Natural killer cell (primary cell): Measurements from ENCODE around the gene ILKAP. TPM values are rescaled to one million over a fixed set of nuclear protein-coding genes. Genes with fewer than 3 reads are reported as not detected.
A peak's percentile ranks its signal among the peaks of the same experiment; 100 is the strongest.

Source experiments
- ATAC-seq, 3 donors: fragments of 150-1000 bp in 2 of 3; fragments of 200-7000 bp in 1 of 3; cut with Tn5 transposase; 1 replicate in 1 of 3; 2 replicates in 2 of 3; pipeline ENCODE4 v1.10.0; 2021; ENCODE audit warnings: mild to moderate bottlenecking in 2 of 3, moderate library complexity in 2 of 3
- DNase-seq, 2 donors: peaks; one replicate each; pipeline versions ENCODE4 v3.0.0 to v3.0.0-alpha.2; 2013 to 2021; ENCODE audit warnings: mixed read lengths in 1 of 2
- H3K27ac ChIP-seq: one replicate; pipeline ENCODE4 v1.5.1; 2013; ENCODE audit warnings: mild to moderate bottlenecking, low read length
- H3K27me3 ChIP-seq: one replicate; pipeline ENCODE4 v1.6.1; 2013; ENCODE audit warnings: low read length; ENCODE audit not compliant: control insufficient read depth, insufficient read depth
- H3K36me3 ChIP-seq: one replicate; pipeline ENCODE4 v1.6.1; 2013; ENCODE audit warnings: low read length; ENCODE audit not compliant: control insufficient read depth, insufficient read depth
- H3K4me1 ChIP-seq: one replicate; pipeline ENCODE4 v1.6.1; 2013; ENCODE audit warnings: low read length; ENCODE audit not compliant: control insufficient read depth, insufficient read depth
- H3K4me3 ChIP-seq: one replicate; pipeline ENCODE4 v1.5.1; 2013; ENCODE audit warnings: low read length
- H3K9me3 ChIP-seq: one replicate; pipeline ENCODE4 v1.6.1; 2013; ENCODE audit warnings: low read length; ENCODE audit not compliant: control insufficient read depth, insufficient read depth
- H3K27ac Mint-ChIP-seq, 2 donors: one replicate each; pipeline ENCODE4 v1.8.0; 2022; ENCODE audit warnings: mild to moderate bottlenecking in 2 of 2, mixed read lengths in 2 of 2, moderate library complexity in 1 of 2
- H3K27me3 Mint-ChIP-seq, 2 donors: one replicate each; pipeline ENCODE4 v1.8.0; 2022; ENCODE audit warnings: low read depth in 2 of 2, mixed read lengths in 2 of 2
- H3K36me3 Mint-ChIP-seq: one replicate; pipeline ENCODE4 v1.8.0; 2022; ENCODE audit warnings: mixed read lengths
- H3K4me1 Mint-ChIP-seq, 2 donors: one replicate each; pipeline ENCODE4 v1.8.0; 2022; ENCODE audit warnings: mixed read lengths in 2 of 2
- H3K4me3 Mint-ChIP-seq: one replicate; pipeline ENCODE4 v1.8.0; 2022; ENCODE audit warnings: mild to moderate bottlenecking, moderate library complexity, mixed read lengths
- H3K9me3 Mint-ChIP-seq, 2 donors: one replicate each; pipeline ENCODE4 v1.8.0; 2022; ENCODE audit warnings: mixed read lengths in 2 of 2
- CTCF ChIP-seq: fragments of 200-600 bp; IDR thresholded peaks from one replicate; pipeline ENCODE4 v1.8.0; 2022; ENCODE audit warnings: antibody characterized with exemption
- WGBS: methylation state at CpG from one replicate; pipeline ENCODE4 v1.1.7; 2013; ENCODE audit warnings: missing lambda C conversion rate; ENCODE audit not compliant: insufficient coverage; 5-methylcytosine and 5-hydroxymethylcytosine counted together
- intact Hi-C: fragments of 100-400 bp; cut with micrococcal nuclease; formaldehyde crosslinking; loops from one replicate; pipeline ENCODE4 v1.14.2; 2022
- total RNA-seq, 4 donors: library from RNA; stranded (reverse); fragments of 120-200 nt in 1 of 4; gene quantifications; one replicate each; pipeline versions ENCODE4 v1.2.3 to v1.2.4, GENCODE V29; 2013 to 2022

The ILKAP gene
- total RNA-seq, 3 donors from 2014 or later (not counting 1 experiment from before 2014, with no cell fraction given), result 146 to 200 (median 183) TPM

GRCh38 chr2:238216651-238217184 lies 13.2 kb upstream of the ILKAP start:
- H3K27ac Mint-ChIP-seq, result no peak overlapping the region
- H3K4me3 ChIP-seq, result no peak overlapping the region
- intact Hi-C loops, result no loop called here
- H3K36me3 ChIP-seq, result no peaks in the 10 kb centered on the region
- H3K4me1 Mint-ChIP-seq, result no peaks in the 10 kb centered on the region
- no peaks in the 10 kb centered on the region for H3K9me3 ChIP-seq
- no peak for TF ChIP-seq CTCF
- no peaks in the 10 kb centered on the region for H3K9me3 Mint-ChIP-seq
- no peaks in the 10 kb centered on the region for H3K27me3 ChIP-seq
- no peaks in the 10 kb centered on the region for H3K36me3 Mint-ChIP-seq
- ATAC-seq (no peak), DNase-seq (no peak)
- no peak overlapping the region for H3K27ac ChIP-seq
- no peak overlapping the region for H3K4me3 Mint-ChIP-seq
- H3K27me3 Mint-ChIP-seq, result peaks cover 12 to 16% of the 10 kb centered on the region in 2 donors
- 92% methylated on average over 2 of the region's 2 CpGs for WGBS
- no peaks in the 10 kb centered on the region for H3K4me1 ChIP-seq

- Mint-ChIP-seq H3K9me3 (no peaks in the 10 kb centered on the region), H3K4me3 (no peak overlapping the region), H3K36me3 (no peaks in the 10 kb centered on the region), H3K27ac (no peak overlapping the region), H3K4me1 (peaks cover 14 to 16% of the 10 kb centered on the region in 2 donors), H3K27me3 (peaks cover 0 to 2% of the 10 kb centered on the region in 2 donors)
- no peak overlapping the region for H3K4me3 ChIP-seq
- no peak for DNase-seq
- intact Hi-C loops, result no loop called here
- no peaks in the 10 kb centered on the region for H3K9me3 ChIP-seq
- no peak for ATAC-seq
- peaks cover 15% of the 10 kb centered on the region for H3K4me1 ChIP-seq
- no peaks in the 10 kb centered on the region for H3K36me3 ChIP-seq
- 85% methylated on average over 7 of the region's 7 CpGs for WGBS
- no peak overlapping the region for H3K27ac ChIP-seq
- H3K27me3 ChIP-seq, result no peaks in the 10 kb centered on the region
- no peak for TF ChIP-seq CTCF
These were observed 3.5 kb upstream of the ILKAP start for GRCh38 chr2:238207006-238207405.

GRCh38 chr2:238203973-238204683 lies 633 bp upstream of the ILKAP start:
- H3K4me3 ChIP-seq, result peak overlapping the region; percentile 43
- peaks cover 43 to 45% of the 10 kb centered on the region in 2 donors for H3K4me1 Mint-ChIP-seq

More at GRCh38 chr2:238203973-238204683, 633 bp upstream of the ILKAP start:
- intact Hi-C loops, result loop anchor here (1.0 to 5.0 kb wide), 4 partner anchors 19 to 142 kb away; partner anchors contain the start of gene SCLY
- WGBS, result 55% methylated on average over 18 of the region's 18 CpGs
- Histone ChIP-seq H3K4me1 (peaks cover 28% of the 10 kb centered on the region), H3K36me3 (no peaks in the 10 kb centered on the region), H3K27me3 (no peaks in the 10 kb centered on the region), H3K27ac (peak overlapping the region; percentile 93), H3K9me3 (no peaks in the 10 kb centered on the region)
- no peaks in the 10 kb centered on the region for H3K27me3 Mint-ChIP-seq
- DNase-seq, result peak in 1 of 2 donors; percentile 15
- no peaks in the 10 kb centered on the region for H3K9me3 Mint-ChIP-seq
- H3K27ac Mint-ChIP-seq, result peak overlapping the region; percentile 81 to 88
- TF ChIP-seq CTCF, result no peak
- no peaks in the 10 kb centered on the region for H3K36me3 Mint-ChIP-seq
- H3K4me3 Mint-ChIP-seq, result peak overlapping the region; percentile 75
- no peak for ATAC-seq
